Adrenal gland (tissue), 5 donors: ENCODE results near the gene NAV2.

ENCODE experiments used
- CTCF ChIP-seq, 6 experiments: fragments of 450-650 bp in 4 of 6; fragments of 200-600 bp in 2 of 6; sonication (generic) in 1 of 6; IDR thresholded peaks; 1 replicate in 5 of 6; 2 replicates in 1 of 6; pipeline versions ENCODE4 v1.5.1 to v1.8.0; 2016 to 2021; ENCODE audit warnings: antibody characterized with exemption in 6 of 6, mild to moderate bottlenecking in 2 of 6, moderate library complexity in 1 of 6
- POLR2A ChIP-seq, 2 donors: fragments of 450-650 bp; IDR thresholded peaks; one replicate each; pipeline ENCODE4 v1.6.1; 2017; ENCODE audit warnings: antibody characterized with exemption in 2 of 2, mild to moderate bottlenecking in 2 of 2, moderate library complexity in 1 of 2
- donor health status: DM: no; HTN: no; CAD: no.

- TF ChIP-seq CTCF (IDR thresholded peaks at IDR 0.05) (no peak), POLR2A (IDR thresholded peaks at IDR 0.05) (no peak)
Observed at GRCh38 chr11:19821993-19822392, 109.4 kb downstream of the NAV2 start.
